Astrocyte (in vitro differentiated cells and primary cell): Measurements from ENCODE around the gene PDE11A. TPM values are rescaled to one million over a fixed set of nuclear protein-coding genes. Genes with fewer than 3 reads are reported as not detected.

ENCODE experiments used
- DNase-seq: peaks from one replicate; pipeline ENCODE4 v3.0.0-alpha.2; 2010; ENCODE audit warnings: low read depth
- FAIRE-seq: peaks from 2 replicates; lab custom pipeline; 2011; peaks lifted over from hg19 to GRCh38; lab: Jason Lieb, UNC
- H2AFZ ChIP-seq: 2 replicates; pipeline ENCODE4 v1.6.0; 2012; ENCODE audit warnings: low read depth, low read length, inconsistent platforms
- H3K27ac ChIP-seq: 2 replicates; pipeline ENCODE4 v1.5.1; 2011; ENCODE audit warnings: low read depth, low read length, inconsistent platforms
- H3K27me3 ChIP-seq: 2 replicates; pipeline ENCODE4 v1.6.0; 2011; ENCODE audit warnings: low read length, inconsistent platforms; ENCODE audit not compliant: insufficient read depth
- H3K36me3 ChIP-seq: 2 replicates; pipeline ENCODE4 v1.5.1; 2011; ENCODE audit warnings: low read length, inconsistent platforms; ENCODE audit not compliant: insufficient read depth
- H3K4me1 ChIP-seq: 2 replicates; pipeline ENCODE4 v1.5.1; 2011; ENCODE audit warnings: low read length, inconsistent platforms; ENCODE audit not compliant: insufficient read depth
- H3K4me2 ChIP-seq: 2 replicates; pipeline ENCODE4 v1.6.0; 2012; ENCODE audit warnings: low read length, inconsistent platforms
- H3K4me3 ChIP-seq: 2 replicates; pipeline ENCODE4 v1.5.1; 2011; ENCODE audit warnings: low read depth, mild to moderate bottlenecking, low read length, inconsistent platforms; ENCODE audit not compliant: insufficient read depth
- H3K79me2 ChIP-seq: 2 replicates; pipeline ENCODE4 v1.6.0; 2012; ENCODE audit warnings: mild to moderate bottlenecking, low read length, inconsistent platforms; ENCODE audit not compliant: insufficient read depth
- H3K9ac ChIP-seq: 2 replicates; pipeline ENCODE4 v1.6.0; 2012; ENCODE audit warnings: mild to moderate bottlenecking, low read length, inconsistent platforms
- H3K9me3 ChIP-seq: 2 replicates; pipeline ENCODE4 v1.5.1; 2012; ENCODE audit warnings: low read depth, mild to moderate bottlenecking, low read length, inconsistent platforms; ENCODE audit not compliant: insufficient read depth
- H4K20me1 ChIP-seq: 2 replicates; pipeline ENCODE4 v1.6.0; 2012; ENCODE audit warnings: low read length, inconsistent platforms; ENCODE audit not compliant: insufficient read depth
- H3K27ac Mint-ChIP-seq: one replicate; pipeline ENCODE4 v1.8.0; 2021; ENCODE audit warnings: mild to moderate bottlenecking, mixed read lengths; ENCODE audit not compliant: unreplicated experiment
- H3K27me3 Mint-ChIP-seq: one replicate; pipeline ENCODE4 v1.8.0; 2021; ENCODE audit warnings: low read depth, mixed read lengths; ENCODE audit not compliant: unreplicated experiment
- H3K36me3 Mint-ChIP-seq: one replicate; pipeline ENCODE4 v1.8.0; 2021; ENCODE audit warnings: low read depth, mixed read lengths; ENCODE audit not compliant: unreplicated experiment
- H3K4me1 Mint-ChIP-seq: one replicate; pipeline ENCODE4 v1.8.0; 2021; ENCODE audit warnings: low read depth, mixed read lengths; ENCODE audit not compliant: unreplicated experiment
- H3K4me3 Mint-ChIP-seq: one replicate; pipeline ENCODE4 v1.8.0; 2021; ENCODE audit warnings: mild to moderate bottlenecking, moderate library complexity, mixed read lengths; ENCODE audit not compliant: unreplicated experiment
- H3K9me3 Mint-ChIP-seq: one replicate; pipeline ENCODE4 v1.8.0; 2021; ENCODE audit warnings: mild to moderate bottlenecking, mixed read lengths; ENCODE audit not compliant: unreplicated experiment
- EZH2 ChIP-seq: IDR thresholded peaks from 2 replicates; pipeline ENCODE4 v1.6.1; 2012; ENCODE audit warnings: mild to moderate bottlenecking, low read length, inconsistent platforms; ENCODE audit not compliant: insufficient read depth
- total RNA-seq: library from RNA; stranded (reverse); gene quantifications from 2 replicates; pipeline ENCODE4 v1.2.1, GENCODE V29; 2021
- TF ChIP-seq, protein P1 (sequence below): IDR thresholded peaks from 2 replicates; pipeline ENCODE4 v1.5.1; 2011; ENCODE audit warnings: low read depth, mild to moderate bottlenecking, inconsistent platforms, low read length, moderate library complexity; ENCODE audit not compliant: insufficient read depth

PDE11A gene
- total RNA-seq, 1 donor from 2014 or later, result 0.45 TPM

DNA sequence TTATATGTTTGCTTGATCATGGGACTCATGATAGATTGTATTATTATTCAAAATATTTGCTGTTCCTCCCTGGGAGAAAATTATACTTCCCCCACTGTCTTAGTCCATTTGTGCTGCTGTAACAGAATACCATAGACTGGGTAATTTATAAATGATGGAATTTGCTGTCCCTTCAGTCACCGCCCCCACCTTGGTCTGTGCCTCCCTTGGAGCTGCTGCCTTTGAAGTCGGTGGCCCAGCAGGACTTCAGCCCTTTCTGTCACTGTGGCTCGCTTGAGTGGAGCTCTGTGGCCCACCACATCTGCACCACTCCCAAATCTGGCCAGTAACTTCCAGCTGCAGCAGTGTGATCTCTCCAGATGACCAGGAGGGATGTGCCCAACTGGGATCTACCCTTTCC, 479.2 kb downstream of the PDE11A start:
- H3K27ac ChIP-seq, result no peak overlapping the region
- no peaks in the 10 kb centered on the region for H3K9me3 ChIP-seq
- H4K20me1 ChIP-seq, result no peaks in the 10 kb centered on the region
- no peak overlapping the region for H2AFZ ChIP-seq
- H3K9ac ChIP-seq, result no peak overlapping the region
- DNase-seq, result no peak
- H3K36me3 Mint-ChIP-seq, result no peaks in the 10 kb centered on the region
- H3K4me3 ChIP-seq, result no peak overlapping the region
- H3K4me3 Mint-ChIP-seq, result no peak overlapping the region
- H3K4me1 Mint-ChIP-seq, result peaks cover 7% of the 10 kb centered on the region
- H3K27me3 ChIP-seq, result no peaks in the 10 kb centered on the region
- H3K9me3 Mint-ChIP-seq, result no peaks in the 10 kb centered on the region
- peaks cover 16% of the 10 kb centered on the region for H3K27me3 Mint-ChIP-seq
- TF ChIP-seq, protein P1, sequence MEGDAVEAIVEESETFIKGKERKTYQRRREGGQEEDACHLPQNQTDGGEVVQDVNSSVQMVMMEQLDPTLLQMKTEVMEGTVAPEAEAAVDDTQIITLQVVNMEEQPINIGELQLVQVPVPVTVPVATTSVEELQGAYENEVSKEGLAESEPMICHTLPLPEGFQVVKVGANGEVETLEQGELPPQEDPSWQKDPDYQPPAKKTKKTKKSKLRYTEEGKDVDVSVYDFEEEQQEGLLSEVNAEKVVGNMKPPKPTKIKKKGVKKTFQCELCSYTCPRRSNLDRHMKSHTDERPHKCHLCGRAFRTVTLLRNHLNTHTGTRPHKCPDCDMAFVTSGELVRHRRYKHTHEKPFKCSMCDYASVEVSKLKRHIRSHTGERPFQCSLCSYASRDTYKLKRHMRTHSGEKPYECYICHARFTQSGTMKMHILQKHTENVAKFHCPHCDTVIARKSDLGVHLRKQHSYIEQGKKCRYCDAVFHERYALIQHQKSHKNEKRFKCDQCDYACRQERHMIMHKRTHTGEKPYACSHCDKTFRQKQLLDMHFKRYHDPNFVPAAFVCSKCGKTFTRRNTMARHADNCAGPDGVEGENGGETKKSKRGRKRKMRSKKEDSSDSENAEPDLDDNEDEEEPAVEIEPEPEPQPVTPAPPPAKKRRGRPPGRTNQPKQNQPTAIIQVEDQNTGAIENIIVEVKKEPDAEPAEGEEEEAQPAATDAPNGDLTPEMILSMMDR, result no peak
- no peak for TF ChIP-seq EZH2
- no peaks in the 10 kb centered on the region for H3K36me3 ChIP-seq
- no peak overlapping the region for H3K4me2 ChIP-seq
- no peak for FAIRE-seq
- no peaks in the 10 kb centered on the region for H3K79me2 ChIP-seq
- no peak overlapping the region for H3K27ac Mint-ChIP-seq
- no peaks in the 10 kb centered on the region for H3K4me1 ChIP-seq

DNA sequence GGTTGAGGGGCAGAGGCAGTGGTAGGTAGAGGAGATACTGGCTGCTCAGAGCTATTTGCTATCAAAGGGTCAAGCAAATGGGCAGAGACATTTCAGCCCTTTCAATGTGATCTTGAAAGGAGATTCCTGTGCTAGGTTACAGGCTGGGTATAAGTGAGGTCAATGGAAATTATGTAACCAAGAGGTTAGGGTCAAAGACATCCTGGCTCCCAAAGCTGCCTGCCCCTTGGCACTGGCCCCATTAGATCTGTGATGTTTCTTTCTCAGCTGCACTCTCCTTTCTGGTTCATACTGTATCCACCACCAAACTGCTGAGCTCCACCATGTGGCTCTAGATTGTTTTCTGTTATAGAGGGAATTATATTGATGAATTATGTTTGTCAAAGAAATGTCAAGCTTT, 479.6 kb downstream of the PDE11A start:
- peaks cover 7% of the 10 kb centered on the region for H3K4me1 Mint-ChIP-seq
- no peak for FAIRE-seq
- TF ChIP-seq, protein P1, result no peak
- TF ChIP-seq EZH2, result no peak

DNA sequence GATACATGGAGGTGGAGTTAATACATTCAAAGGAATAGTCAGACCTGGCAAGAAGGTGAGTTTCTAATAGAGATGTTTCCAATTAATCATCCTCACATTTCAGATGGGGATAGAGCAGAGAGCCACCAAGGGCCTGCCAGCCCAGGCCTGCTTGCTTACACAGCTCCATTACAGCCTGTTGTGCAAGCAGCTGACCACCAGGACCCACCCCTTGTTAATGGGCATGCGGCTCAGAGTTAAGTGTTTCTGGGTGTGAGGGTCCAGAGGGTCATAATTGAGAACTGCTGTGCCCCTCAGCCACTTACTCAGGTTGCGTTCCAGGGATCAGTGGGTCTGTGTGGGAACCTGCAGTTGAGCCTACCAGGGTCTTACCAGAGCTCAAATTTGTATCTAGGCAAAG, 480.2 kb downstream of the PDE11A start:
- H3K79me2 ChIP-seq, result no peaks in the 10 kb centered on the region
- Mint-ChIP-seq H3K9me3 (no peaks in the 10 kb centered on the region), H3K4me3 (no peak overlapping the region)

More for the DNA sequence above, 479.6 kb downstream of the PDE11A start:
- no peak for DNase-seq
- H3K4me2 ChIP-seq, result no peak overlapping the region
- no peaks in the 10 kb centered on the region for H3K27me3 ChIP-seq
- H3K4me3 ChIP-seq, result no peak overlapping the region
- no peaks in the 10 kb centered on the region for H4K20me1 ChIP-seq
- Mint-ChIP-seq H3K36me3 (no peaks in the 10 kb centered on the region), H3K4me3 (no peak overlapping the region), H3K27me3 (peaks cover 12% of the 10 kb centered on the region), H3K9me3 (no peaks in the 10 kb centered on the region), H3K27ac (no peak overlapping the region)
- H3K27ac ChIP-seq, result no peak overlapping the region
- H3K9me3 ChIP-seq, result no peaks in the 10 kb centered on the region
- H3K9ac ChIP-seq, result no peak overlapping the region
- no peaks in the 10 kb centered on the region for H3K79me2 ChIP-seq
- no peak overlapping the region for H2AFZ ChIP-seq
- H3K36me3 ChIP-seq, result no peaks in the 10 kb centered on the region
- no peaks in the 10 kb centered on the region for H3K4me1 ChIP-seq

More for the DNA sequence above, 480.2 kb downstream of the PDE11A start:
- H3K4me1 Mint-ChIP-seq, result peaks cover 7% of the 10 kb centered on the region
- no peak overlapping the region for H2AFZ ChIP-seq
- H3K36me3 ChIP-seq, result no peaks in the 10 kb centered on the region
- H3K4me2 ChIP-seq, result no peak overlapping the region
- no peak for FAIRE-seq
- no peak overlapping the region for H3K9ac ChIP-seq
- no peak overlapping the region for H3K4me3 ChIP-seq
- no peak overlapping the region for H3K27ac Mint-ChIP-seq
- H3K36me3 Mint-ChIP-seq, result no peaks in the 10 kb centered on the region
- peaks cover 12% of the 10 kb centered on the region for H3K27me3 Mint-ChIP-seq
- H4K20me1 ChIP-seq, result no peaks in the 10 kb centered on the region
- no peaks in the 10 kb centered on the region for H3K4me1 ChIP-seq
- H3K9me3 ChIP-seq, result no peaks in the 10 kb centered on the region
- no peak for TF ChIP-seq EZH2
- TF ChIP-seq, protein P1, result no peak
- no peak for DNase-seq
- no peaks in the 10 kb centered on the region for H3K27me3 ChIP-seq
- H3K27ac ChIP-seq, result no peak overlapping the region
